Lower leg skin (tissue), 3 donors: ENCODE measurements around the gene SAXO1.

ENCODE experiments used
- CTCF ChIP-seq, 3 donors: fragments of 450-650 bp; IDR thresholded peaks; one replicate each; pipeline ENCODE4 v1.5.1; 2016; ENCODE audit warnings: antibody characterized with exemption in 3 of 3, mild to moderate bottlenecking in 3 of 3, moderate library complexity in 2 of 3
- POLR2A ChIP-seq, 2 donors: fragments of 450-650 bp; IDR thresholded peaks; one replicate each; pipeline ENCODE4 v1.6.1; 2016 to 2017; ENCODE audit warnings: antibody characterized with exemption in 2 of 2, mild to moderate bottlenecking in 1 of 2, moderate library complexity in 1 of 2

GRCh38 chr9:18905883-18906629 lies 127.0 kb downstream of the SAXO1 start:
- TF ChIP-seq POLR2A (IDR thresholded peaks at IDR 0.05) = no peak
- TF ChIP-seq CTCF (IDR thresholded peaks at IDR 0.05) = no peak
